HG03460 (cell line): ENCODE data around the gene SIX1.

Experiments
- ATAC-seq: cut with Tn5 transposase; IDR thresholded peaks from one replicate; pipeline ENCODE4 v1.9.1; 2021; ENCODE audit not compliant: unreplicated experiment

The SIX1 gene

DNA sequence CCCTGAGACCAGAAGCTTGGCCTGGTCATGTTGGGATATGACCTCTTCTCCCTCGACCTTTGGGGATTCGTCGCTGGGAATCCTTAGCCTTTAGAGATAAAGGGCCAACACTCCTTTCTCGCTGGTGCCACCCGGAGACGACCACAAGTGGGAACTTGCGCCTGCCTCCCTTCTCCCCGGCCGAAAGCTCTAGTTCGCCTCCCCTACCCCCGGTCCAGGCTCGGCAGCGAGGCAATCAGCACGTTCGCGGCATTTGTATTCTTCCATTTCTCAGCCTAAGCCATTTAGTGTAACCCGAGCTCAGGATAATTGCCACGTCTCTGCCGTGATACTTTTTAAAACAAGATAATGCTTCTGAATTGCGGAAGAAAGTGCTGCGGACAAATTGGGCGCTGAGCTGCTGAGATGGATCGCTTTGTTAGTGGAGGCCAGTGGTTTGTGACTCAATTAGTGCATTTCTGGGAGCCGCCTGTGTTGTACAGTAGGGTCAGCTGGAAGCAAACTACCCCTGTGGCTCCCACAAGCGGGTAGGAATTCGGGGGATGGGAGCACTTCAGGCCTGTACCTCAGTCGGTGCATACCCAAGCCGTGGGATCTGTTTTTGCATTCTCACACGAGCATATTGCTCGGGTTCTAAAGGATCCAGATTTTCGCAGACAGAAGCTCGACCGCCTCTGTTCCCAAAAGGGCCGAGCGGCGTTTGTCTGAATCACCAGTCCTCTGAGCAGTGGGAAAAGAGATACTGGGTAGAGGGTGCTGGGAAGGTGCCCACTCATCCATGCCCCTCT lies 6.8 kb upstream of the SIX1 start:
- no peak for ATAC-seq

DNA sequence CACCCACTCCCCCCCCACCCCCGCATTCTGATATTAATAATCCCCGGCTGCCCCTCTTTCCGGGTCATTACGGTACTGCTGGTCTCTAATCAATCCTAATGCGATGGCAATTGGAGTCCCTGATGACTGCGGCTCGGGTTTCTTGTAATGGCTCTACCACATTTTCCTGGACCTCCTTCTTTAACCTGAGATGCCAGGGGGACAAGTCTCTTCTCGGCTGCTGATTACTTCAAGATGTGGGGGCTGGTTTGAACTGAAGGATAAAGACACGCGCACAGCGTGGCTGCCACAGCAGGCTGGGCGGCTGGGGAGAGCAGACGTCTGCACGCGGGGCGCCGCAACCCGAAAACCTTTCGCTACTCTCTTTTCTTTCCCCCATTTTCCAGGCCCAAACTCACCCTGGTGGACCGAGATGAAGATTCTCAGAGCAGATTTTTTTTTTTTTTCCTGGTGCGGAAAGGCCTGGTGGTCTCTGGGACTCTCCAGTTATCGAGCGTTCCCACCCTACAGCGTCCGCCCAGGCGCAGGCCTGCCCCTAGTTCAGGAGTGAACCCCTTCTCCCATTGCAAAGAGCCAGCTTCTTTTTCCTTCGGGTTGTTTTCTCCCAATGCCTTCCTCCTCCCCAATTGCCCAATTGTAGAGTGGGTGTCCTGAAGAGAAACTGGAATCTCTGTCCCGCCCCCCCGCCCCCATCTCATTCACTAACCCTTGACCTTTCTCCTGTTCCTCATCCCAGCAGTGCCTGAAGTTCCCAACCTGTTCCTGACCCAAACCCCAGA lies 6.0 kb upstream of the SIX1 start:
- no peak for ATAC-seq

DNA sequence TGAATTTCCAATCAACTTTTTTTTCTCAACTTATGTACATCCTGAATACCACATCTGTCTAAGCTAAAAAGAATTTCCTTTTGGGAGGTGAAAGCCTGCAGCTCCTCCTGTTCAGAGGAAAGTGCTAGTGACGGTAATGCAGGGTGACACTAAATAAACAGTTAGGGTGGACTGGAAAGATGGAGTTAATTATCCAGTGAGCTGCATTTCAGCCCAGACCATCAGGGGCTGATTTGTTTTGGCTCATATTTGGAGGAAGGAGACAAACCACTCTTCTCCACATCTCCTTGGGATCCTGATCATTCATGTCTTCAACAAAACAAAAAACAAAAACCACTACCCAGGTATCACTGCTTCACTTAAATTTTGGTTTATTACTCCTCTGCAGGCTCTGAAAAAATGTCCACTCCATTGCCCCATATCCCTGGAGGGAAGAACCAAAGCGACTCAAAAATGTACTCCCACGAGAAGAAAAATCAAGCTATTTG lies 5.1 kb upstream of the SIX1 start:
- ATAC-seq = no peak

GRCh38 chr14:60653701-60654161 lies 4.5 kb upstream of the SIX1 start:
- ATAC-seq = no peak

DNA sequence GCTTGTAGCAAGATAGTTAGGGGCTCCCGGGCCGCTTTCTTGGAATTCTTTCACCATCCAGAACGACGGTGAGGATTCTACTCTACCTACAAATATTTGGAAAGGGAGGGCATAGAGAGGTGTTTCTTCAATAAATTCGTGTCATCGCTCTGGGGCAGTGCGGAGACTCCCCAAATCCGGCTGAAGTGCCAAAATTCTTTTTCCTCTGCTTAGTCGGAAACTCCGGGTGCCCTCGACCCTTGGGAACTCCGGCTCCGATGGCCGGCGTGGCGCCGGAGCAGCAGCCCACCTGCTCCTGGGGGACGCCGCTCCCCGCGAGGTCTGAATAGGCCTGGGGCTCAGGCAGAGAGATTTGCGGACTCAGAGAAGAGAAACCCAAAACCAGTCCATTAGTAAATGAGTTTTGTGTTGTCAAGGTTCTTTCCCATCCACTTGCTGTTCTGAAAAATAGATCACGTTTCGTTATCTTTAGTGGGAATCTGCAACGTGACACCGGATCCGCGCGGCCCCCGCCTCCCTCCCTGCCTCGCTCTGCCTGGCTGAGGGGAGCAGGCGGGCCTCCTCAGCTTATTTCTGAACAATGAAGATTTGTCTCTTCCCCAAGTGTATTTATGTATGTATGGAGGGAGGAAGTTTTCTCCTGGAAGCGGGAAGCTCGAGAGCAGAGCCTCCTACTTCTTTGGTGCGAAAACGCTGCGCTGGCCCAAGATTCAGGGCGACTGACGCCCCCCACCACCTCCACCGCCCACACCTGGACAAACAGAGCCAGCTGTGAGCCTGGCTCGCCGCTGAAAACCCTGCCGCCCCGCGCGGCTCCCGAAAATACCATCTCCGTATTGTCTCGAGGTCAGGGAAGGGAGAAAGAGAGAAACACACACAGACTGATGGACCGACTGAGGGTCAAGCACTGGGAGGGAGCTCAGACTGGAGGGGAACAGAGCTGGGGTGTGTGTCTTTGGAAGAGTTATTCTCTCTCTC lies 3.7 kb upstream of the SIX1 start:
- ATAC-seq = no peak

DNA sequence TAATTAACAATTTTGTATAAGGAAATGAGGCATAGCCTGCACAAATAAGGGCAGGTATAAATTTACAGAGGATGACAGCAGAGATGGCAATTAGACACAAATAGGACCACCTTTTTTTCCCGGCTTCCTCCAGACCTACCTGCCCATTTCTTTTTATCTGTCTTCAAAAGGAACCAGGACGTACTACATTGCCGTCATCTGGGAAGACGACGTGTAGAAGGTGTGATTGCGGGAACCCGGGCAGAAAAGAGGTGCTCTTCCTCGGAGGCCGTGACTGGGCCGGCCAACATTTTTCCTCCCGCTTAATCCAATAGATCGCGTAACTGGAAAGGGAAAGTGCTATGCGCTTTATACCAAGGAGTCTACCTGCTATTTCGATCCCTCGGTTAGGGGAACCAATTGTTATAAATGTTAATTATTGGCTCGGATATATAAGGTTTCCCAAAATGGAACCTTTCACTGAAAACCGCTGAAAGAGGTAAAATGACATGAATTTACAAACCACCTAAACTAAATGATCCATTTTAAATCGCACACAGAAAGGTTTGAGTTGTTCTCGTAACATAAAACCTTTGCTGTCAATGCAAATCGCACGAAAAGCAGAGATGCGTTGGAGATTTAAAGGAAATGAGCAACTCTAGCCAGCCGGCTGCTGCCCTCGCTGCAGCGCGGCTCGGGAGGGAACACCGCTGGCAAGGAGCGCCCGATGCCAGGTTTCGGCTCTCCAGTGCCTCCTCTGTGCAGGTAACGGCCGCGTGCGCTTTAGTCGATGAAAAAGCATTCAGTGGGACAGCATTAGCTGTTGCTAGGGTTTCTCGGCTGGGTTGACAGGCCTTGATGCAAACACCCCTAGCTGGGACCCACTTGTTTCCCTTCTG lies 2.8 kb upstream of the SIX1 start:
- no peak for ATAC-seq

GRCh38 chr14:60651086-60651795 lies 2.0 kb upstream of the SIX1 start:
- ATAC-seq = no peak

DNA sequence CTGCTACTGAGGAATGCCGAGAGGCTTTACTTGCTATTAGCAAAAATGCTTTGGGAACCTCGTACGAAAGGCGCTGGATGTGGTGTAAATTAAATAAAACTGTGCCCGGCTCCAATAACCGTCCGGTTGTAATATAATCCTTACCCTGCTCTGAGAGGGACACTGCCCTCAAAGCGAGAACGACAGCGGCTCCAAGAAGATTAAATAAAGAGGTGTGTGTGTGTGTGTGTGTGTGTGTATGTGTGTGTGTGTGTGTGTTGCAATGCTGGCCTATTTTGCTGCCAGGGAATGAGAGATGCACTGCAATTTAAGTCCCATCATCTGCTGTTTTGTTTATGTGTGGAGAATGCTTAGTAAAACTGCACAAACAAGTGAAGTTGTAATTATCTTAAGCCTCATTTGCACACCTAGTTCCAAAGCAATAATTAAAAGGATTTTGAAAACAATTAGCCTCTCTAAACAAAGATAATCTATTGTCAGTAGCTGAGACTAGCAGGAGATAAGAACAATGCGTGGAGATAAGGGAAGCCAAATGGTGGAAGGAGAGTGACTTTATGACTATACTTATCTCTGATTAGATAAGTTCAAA lies 1.2 kb upstream of the SIX1 start:
- ATAC-seq = no peak

- no peak for ATAC-seq
Observed at GRCh38 chr14:60649875-60650372, 647 bp upstream of the SIX1 start.

DNA sequence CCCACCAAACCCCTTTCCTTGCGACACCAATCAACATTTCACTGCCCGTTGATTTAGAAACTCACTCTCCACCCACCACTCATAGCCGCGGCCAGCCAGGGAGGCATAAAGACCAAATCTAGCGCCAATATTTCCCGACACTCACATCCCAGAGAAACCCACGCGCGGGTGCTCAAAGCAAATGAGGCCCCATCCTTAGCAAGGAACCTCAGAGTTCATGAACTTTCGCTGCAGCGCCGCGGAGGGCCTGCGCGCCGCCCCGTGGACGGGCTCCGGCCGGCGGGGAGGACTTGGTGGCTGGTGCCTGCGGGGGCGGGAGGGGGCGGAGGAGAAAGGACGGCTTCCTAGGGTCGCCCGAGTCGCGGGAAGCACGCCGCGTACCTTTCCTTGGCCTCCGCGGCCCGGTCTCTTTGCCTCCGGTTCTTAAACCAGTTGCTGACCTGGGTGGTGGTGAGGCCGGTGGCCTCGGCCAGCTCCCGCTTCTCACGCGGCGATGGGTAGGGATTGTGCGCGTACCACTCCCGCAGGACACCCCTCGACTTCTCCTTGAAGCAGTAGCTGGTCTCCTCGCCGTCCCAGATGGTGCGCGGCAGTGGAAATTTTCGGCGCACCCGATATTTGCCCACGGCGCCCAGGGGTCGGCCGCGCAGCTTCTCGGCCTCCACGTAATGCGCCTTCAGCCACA lies 886 bp downstream of the SIX1 start:
- no peak for ATAC-seq

- no peak for ATAC-seq
Observed at GRCh38 chr14:60647837-60648248, 1.4 kb downstream of the SIX1 start.

DNA sequence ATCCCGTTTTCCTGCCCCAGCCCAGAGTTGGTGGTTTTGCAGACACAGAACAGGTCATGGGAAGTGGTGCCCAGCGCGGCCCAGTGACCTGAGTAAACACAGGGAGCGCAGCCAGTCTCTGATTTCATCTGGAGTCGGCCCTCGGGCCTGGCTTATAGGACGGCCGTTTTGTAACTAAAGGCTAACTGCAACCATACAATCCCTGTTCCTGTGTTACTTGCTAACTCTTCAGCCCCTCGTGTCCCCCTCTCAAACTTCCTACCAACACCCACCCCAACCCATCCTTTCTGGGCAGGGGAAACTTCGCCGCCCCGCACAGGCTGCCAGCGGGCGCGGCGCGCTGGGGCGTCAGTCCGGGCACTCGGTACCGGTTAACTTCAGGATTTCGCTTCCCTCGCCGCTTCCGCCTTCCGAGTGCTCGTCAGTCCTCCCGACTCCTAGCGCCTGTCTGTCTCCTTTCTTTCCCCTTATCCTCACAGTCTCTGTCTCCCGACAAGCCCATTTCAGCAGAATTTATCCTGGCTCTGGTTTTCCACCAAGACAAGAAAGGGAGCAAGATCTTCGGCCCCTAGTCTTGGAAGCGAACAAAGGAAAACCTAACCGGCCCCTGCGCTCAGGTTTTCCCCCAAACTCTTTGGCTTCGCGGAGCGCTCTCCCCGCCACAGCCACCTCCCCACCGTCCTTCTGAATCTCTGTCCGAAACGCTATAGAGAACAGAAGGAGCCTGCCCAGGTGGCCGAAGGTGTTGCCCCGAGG lies 2.0 kb downstream of the SIX1 start:
- ATAC-seq = no peak

DNA sequence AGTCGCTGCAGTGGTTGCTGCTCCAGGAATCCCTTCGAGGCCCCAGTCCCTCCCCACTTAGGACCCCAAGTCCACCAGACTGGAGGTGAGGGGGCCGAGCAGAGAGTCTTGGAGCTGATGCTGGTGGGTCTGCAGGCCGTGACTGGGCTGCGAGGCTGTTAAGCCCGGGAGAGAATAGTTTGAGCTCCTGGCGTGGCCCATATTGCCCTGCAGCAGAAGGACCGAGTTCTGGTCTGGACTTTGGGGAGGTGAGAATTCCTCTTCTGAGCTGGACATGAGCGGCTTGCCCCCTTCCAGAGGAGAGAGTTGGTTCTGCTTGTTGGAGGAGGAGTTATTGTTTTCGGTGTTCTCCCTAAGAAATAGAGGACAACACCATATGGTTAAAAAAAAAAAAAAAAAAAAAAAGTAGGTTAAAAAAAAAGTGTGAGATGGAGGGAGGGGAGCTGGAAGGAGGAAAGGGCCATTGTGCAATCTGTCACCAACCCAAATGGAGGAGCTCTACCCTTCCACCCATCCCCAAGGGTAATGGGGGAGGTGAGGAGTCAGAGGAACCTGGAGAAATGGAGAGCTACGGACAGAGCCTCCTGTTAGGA lies 3.0 kb downstream of the SIX1 start:
- ATAC-seq = no peak

GRCh38 chr14:60645126-60645741 lies 4.0 kb downstream of the SIX1 start:
- no peak for ATAC-seq

DNA sequence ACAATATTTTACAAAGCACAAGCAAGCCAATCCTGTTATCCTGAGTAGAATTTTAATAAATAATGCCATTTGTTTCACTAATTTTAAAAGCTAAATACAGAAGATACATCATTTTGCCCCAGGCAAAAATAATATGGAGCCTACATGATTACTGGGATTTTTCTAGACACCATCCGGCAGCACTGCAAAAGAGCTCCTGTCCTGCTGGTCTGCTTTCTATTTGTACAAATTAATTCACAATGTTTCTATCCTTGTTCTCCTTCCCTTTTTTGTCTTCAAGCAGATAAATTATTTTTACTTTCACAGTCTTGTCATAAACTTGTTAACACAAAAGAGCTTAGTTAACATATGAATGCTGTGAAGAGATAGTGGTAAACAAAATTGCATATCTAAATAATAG lies 4.6 kb downstream of the SIX1 start:
- ATAC-seq = no peak

GRCh38 chr14:60643463-60644314 lies 5.6 kb downstream of the SIX1 start:
- no peak for ATAC-seq
